GM19455 (cell line): Measurements from ENCODE around the gene C16orf74.

Experiments
- ATAC-seq: cut with Tn5 transposase; IDR thresholded peaks from one replicate; pipeline ENCODE4 v1.9.1; 2021; ENCODE audit not compliant: unreplicated experiment

Gene C16orf74

DNA sequence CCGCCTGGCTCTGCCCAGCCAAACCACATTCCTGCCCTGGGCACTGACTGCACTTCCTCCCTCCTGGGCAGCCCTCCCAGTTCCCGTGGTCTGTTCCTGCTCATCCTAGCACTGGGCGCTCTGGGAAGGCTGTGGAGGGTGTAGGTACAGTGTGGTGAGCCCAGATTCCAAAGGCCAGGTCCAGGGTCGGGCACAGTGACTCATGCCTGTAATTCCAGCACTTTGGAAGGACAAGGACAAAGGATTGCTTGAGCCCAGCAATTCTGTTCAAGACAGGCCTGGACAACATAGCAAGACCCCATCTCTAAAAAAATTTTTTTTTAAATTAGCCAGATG lies 30.6 kb downstream of the C16orf74 start:
- no peak for ATAC-seq

DNA sequence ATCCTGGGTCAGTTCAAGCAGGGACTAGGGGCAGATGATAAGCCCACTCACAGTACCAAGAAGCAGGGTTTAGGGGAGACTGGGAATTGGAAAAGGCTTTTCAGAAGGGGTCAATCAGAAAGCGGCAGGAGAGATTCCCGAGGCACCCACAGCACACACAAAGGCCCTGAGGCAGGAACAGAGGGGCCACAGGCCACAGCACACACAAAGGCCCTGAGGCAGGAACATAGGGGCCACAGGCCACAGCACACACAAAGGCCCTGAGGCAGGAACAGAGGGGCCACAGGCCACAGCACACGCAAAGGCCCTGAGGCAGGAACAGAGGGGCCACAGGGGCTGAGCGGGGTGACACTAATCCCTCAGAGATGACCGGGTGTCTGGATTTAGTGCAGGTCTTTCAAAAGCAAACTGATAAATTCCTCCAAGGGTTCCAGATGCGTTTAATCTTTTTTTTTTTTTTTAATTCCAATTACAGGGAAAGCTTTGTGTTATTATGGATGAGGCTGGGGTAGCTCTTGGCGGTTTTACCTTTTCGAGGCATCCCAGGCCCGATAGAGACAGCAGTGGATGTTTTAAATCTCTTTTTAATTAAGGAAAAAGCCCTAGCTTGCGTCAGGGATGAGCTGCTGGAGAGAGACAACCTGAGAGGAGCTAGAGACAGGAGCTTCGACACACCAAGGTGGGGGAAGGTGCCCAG lies 31.1 kb downstream of the C16orf74 start:
- no peak for ATAC-seq

DNA sequence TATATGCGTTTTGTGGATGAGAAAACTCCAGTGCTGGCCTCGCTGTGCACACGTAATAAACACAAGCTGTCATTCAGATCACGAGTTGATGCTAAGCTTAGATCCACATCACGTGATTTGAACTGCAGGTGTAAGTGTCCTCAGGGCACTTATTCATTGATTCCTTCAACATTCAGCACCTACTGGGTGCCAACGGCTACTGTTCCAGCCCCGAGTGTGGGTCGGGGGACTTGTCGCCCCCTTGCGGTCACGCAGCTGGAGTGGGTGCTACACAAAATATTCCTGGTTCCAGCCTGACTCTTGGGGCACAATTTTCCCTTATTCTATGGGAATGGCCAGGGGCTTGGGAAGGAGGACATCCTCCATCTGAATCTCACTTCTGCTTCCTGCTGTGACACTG lies 32.2 kb downstream of the C16orf74 start:
- no peak for ATAC-seq

DNA sequence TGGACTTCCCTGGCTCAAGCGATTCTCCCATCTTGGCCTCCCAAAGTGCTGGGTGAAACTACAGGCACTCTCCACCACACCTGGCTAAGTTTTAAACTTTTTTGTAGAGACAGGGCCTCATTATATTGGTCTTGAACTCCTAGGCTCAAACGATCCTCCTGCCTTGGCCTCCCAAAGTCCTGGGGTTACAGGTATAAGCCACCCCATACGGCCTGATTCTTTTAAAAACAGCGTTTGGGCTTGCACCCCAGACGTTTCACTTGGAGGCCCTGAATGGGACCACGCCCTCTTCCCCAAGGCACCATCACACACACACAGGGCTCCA lies 32.8 kb downstream of the C16orf74 start:
- ATAC-seq, result no peak

DNA sequence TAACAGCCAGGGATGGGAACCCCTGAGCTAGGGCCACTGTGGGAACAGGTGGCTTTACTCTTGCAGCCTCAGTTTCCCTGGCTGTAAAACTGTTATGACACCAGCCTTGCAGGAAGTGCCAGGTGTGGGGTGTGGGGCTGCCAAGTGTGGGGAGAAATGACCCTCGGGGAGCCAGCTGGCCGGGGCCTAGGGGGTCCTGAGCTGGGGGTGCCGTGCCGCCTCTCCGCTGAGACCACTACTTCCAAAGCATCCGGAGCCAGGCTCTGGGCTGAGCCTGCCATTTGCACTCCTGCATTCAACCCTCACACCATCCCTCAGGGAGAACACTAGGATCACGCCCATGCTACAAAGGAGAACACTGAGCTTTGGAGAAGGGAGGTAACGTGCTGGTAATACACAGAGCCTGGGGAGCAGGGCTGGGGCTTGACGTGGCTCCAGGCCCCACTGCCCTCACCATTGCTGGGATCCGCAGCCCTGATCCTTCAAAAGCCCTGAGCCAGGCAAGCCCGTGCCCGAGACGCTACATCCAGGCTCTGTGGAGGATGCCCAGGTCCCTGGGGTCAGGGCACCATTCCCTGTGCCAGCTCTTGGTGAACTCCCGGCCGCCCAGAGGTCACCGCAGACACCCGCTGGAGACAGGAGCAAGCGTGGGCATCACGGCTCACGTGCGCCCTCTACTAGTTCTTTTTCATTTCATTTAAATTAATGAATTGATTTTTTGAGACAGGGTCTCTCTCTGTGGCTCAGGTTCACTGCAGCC lies 33.3 kb downstream of the C16orf74 start:
- no peak for ATAC-seq

DNA sequence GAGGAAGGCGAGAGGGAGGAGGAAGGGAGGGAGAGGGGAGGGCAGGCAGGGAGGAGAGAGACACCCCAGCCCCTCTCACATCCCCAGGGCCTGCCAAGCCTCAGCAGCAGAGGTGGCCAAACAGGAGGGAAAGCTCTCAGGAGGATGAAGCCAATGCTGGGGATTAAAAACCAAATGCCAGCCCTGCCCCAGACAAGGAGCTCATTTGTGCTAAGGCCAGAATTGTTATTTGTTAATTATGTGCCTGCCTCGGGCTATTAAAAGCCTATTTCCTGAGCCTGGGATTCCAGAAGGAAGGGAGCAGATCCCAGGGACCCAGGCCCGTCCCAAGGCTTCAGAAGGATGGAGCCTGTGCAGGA lies 34.2 kb downstream of the C16orf74 start:
- ATAC-seq, result no peak

DNA sequence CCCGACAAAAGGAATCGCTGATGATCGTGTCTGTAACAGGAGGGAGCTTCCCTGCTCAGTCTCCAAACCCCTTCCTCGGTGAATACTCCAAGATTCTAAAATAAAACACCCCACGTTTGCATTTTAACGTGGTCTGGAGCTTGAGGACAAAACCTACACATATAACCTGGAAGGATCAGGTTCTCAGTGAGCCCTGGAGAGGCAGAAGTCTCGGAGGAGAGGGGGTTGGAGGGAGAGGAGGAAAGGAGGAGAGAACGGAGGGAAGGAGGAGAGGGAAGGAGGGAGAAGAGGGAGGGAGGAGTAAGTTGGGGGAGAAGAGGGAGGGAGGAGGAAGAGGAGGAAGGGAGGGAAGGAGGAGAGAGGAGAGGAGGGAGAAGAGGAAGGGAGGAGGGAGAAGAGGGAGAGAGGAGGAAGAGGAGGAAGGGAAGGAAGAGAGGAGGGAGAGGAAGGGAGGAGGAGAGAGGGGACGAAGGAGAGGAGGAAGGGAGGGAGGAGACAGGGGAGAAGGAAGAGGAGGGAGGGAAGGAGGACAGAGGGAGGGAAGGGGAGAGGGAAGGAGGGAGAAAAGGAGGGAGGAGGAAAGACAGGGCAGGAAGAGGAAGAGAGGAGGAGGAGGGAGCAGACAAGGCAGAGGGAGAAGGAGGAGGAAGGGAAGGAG lies 34.7 kb downstream of the C16orf74 start:
- ATAC-seq, result no peak

DNA sequence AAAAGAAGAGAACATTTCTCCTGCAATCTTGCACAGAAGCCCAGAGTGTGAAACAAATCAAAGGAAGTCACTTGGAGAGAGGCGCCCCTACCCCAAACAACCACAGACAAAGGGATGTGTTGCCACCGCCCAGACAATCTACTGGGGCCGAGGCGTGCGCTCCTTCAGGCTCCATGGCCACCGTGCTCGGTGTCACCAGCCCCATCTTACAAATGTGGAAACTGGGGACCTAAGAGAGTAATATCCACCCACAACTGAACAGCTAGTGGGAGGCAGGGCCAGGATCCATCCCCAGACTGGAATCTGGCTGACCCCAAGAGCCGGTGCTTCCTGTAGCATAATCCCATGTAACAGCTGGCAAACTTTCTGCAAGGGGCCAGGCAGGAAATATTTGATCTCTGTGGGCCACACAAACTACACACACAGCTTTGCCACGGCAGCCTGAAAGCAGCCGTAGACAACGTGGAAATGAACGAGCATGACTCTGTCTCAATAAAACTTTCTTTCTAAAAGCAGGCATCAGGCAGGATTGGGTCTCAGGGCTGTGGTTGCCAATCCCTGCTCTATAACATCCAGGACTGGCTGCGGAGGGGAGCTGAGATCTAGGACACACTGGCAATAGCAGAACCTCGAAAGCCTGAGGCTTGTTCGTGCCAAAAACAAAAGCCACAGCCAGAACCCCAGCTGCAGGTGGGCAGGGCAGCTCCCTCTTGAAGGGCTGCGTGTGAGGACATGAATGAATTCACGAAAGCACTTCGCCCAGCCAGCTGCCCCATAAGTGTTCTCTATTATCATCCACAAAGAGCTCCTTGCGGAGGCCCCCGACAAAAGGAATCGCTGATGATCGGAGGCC lies 35.5 kb downstream of the C16orf74 start:
- ATAC-seq, result no peak

DNA sequence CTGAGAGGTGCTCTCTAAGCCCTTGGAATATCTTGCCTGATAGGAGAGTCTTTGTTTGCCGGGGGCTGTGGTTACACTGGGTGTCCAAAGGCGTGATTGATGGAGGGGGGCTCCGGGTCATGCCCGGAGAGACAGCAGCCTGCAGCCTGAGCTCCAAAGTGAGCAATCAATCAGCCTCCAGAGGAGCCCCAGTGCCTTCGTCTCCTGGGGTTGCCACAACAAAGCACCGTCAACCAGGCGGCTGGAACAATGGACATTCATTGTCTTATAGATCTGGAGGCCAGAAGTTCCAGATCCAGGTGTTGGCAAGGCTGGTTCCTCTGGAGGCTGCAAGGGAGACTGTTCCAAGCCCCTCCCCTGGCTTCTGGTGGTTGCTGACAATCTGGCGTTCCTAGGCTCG lies 38.1 kb downstream of the C16orf74 start:
- no peak for ATAC-seq

DNA sequence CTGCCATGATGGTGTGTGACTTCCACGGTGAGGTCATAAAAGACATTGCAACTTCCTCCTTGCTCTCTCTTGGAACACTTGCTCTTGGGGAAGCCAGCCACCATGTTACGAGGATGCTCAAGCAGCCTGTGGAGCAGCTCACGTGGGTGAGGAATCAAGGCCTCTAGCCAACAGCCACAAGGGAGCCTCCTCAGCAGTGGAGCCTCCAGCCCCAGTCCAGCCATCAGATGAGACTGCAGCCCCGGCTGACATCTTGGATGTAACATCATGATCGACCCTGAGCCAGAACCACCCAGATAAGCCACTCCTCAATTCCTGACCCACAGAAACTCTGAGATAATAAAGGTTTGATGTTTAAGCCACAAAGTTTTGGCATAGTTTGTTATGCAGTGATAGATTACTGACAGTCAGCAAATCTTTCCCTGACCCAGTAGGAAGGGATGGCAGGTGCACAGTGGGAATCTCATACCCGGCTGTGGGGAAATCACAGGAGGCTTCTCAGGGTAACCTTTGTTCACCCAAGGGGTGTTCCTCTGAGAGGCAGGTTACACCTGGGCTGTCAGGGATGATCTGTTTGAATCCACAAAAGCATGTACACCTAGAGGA lies 38.8 kb downstream of the C16orf74 start:
- no peak for ATAC-seq

DNA sequence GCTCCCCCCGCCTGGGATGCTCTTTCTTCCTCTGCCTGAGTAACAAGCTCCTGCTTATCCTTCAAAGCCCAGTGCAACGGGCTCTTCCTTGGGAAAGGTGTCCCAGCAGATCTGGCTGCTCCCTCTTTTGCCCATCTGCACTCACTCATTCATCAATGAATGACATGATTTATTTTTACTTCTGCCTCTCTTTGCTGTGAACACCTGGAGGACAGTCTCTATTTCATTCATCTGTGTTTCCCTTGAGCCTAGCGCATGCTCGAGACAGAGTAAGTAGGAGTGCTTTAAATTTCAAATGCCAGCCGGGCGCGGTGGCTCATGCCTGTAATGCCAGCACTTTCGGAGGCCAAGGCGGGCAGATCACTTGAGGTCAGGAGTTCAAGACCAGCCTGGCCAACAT lies 40.2 kb downstream of the C16orf74 start:
- no peak for ATAC-seq

DNA sequence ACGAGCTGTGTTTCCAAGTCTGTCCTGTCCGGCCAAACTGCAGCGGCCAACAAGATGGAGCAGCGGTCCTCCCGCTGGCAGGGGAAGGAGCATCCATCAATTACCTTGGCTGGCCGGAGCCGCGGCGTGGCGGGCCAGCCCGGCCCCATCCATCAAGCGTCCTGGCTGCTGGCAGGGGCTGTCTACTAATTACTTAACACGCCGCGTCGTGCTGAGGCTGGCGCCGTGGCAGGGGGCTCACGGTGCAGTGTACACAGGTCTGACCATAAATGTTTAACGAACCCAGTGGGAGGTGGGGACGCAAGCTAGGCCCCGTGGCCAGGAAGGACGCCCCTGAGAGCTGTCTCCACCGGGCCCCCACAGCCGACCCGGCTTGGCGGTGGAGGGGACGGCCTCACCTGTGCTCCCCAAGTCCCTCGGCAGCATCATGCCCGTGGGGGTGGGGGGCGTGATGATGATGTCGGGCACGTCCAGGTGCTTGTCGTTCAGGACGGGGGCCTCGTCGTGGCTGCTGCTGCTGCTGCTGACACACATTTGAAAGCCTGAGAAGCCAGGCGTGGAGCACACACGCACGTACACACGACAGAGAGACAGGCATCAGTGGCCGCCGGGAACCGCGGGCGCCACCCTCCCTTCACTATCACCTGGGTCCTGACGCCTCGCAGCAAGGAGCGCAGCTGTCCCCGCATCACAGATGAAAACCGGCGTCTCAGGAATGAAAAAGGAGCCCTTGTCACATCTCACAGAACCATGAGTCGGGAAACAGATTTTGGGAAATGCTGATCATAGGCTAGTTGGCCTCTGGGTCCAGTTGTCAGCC lies 40.9 kb downstream of the C16orf74 start:
- ATAC-seq, result no peak

DNA sequence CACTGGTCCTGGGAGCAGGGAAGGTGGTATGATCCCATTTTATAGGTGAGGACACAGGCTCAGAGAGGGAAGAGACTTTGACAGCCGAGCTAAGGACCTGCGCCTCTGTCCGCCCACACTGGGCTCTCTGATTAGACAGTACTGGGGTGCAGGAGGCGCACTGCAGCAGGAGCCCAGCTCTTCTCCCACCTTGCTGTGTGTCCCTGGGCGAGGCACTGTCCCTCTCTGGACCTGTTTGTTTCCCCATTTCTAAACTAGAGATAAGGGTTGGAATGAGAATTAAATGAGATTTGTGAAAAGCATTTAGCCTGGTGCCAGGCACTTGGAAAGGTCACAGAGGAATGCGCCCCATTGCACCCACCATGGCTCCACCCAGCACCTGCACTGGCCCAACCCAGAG lies 42.6 kb downstream of the C16orf74 start:
- no peak for ATAC-seq

DNA sequence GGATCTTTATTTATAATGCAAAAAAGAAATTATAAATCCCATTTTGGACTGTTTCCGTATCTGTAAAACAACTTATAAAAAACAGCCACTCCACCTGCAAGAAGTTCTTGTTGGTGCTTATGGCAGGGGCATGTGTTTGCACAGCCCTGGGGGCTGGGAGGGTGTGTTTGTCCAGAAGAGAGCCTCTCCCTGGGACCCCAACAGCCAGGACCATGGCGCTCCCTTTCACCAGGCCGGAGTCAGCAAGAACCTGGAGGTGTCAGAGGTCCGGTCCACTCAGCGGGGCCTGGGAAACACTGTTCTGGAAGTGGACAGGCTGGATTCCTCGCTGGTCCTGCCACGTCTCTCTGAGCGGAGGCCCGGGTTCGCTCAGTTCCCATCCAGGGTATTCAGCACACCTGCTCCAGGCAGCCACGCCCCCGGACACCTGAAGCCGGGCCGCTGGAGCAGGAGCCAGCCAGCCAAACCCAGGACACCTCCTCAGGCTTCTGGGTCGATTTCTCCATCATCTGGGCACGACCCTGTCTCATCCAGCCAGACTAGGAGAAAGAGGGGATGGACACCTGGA lies 43.3 kb downstream of the C16orf74 start:
- ATAC-seq, result no peak

DNA sequence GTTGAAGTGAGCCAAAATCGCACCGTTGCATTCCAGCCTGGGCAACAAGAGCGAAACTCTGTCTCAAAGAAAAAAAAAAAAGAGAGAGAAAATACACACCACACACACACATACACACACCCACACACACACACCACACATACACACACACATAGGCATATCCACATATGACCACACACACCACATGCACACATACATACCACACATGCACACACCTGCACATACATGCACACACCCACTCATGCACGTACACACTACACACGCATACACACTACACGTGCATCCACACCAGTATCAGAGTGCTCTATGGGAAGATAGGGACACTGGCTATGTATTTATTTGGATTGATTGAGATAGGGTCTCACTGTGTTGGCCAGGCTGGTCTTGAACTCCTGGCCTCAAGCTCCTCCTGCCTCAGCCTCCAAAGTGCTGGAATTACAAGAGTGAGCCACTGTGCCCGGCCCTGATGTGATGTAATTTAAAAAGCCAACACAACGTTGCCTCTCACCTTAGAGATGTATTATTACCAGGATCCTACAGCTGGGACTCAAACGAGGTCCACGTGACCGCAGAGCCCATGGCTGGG lies 44.4 kb downstream of the C16orf74 start:
- ATAC-seq, result no peak

DNA sequence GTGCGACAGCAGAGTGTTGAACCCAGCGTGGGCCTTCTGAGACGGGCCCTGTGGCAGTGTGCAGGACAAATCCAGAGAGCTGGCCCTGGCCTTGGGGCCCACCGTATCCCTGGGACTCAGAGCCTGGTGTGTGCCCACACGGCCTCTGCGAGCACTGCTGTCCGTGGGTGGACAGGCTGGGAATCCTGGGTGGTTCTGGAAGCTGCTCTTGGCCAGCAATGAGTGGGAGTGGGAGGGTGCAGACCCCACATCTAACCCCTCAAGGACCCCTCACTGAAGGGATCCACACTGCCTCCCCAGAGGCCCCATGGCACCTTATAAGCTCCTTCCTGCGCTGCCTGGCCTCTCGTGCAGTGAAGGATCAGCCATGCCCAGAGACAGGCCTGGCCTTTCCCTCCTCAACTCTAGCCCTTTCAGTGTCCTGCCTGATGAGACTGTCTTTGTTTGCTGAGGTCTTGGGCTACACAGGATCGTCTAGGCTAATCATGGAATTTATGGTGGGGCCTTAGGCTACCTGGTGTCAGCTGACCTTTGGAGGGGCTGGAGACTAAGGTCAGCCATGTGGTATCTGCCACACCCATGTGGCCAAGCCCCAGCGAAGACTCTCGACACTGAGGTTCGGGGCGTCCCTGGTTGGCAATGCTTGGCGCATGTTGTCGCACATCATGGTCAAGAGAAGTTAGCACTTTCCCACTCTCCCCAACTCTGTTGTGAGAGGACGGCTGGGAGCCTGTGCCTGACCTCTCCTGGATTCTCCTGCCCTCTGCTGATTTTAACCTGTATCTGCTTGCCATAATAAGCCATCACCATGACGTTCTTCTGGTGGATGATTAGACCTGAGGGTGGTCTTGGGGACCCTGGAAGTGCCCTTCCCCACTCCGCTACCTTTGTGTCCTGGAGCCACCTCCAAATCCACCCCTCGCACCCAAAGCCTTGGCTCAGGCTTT lies 45.7 kb downstream of the C16orf74 start:
- no peak for ATAC-seq

DNA sequence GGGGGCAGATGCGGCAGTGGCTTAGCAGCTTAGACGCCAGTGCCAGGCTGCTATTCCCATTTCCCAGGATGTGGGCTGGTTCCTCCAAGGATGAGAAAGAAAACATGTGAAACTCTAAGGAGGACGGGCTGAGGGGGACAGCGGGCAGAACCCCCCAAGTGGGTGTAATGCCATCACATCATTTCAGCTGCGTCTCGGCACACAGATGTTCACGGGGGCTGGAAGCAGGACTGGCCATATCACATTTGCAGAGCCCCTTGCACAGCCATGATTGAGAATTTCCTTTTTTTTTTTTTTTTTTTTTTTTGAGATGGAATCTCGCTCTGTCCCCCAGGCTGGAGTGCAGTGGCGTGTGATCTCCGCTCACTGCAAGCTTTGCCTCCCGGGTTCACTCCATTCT lies 46.9 kb downstream of the C16orf74 start:
- ATAC-seq, result no peak

DNA sequence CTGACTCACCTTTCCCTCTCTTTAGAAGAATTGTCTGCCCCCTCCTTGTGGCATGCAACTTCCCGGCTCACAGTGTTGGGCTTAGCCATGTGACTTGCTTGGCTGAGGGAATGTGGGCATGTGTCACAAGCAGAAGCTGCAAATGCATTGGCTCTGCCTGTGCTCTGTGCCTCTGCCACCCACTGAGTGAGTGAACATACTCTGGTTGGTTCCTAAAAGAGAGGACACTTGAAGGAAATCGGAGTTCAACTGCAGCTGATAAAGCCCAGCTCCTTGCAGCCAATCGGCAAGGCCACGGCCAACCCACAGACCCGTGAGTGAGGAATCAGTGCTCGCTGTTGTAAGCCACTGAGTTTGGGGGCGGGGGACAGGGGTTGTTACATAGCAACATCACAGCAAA lies 51.3 kb downstream of the C16orf74 start:
- no peak for ATAC-seq
